ENCODE results near the gene RYR2.

RYR2 gene

GRCh38 chr1:237568955-237569354 lies 527.0 kb downstream of the RYR2 start:
- no peak overlapping the region for H3K4me3 ChIP-seq (ENCODE audit: low read depth, low read length)
- no peak for TF ChIP-seq CTCF (IDR thresholded peaks at IDR 0.05; ENCODE audit: insufficient read depth, low read depth, low read length, missing control alignments)
- no peak for DNase-seq (ENCODE audit: low read depth)

GRCh38 chr1:237570530-237570929 lies 528.5 kb downstream of the RYR2 start:
- H3K4me3 ChIP-seq (ENCODE audit: low read depth, low read length), result no peak overlapping the region
- no peak for DNase-seq (ENCODE audit: low read depth)
- TF ChIP-seq CTCF (IDR thresholded peaks at IDR 0.05; ENCODE audit: insufficient read depth, low read depth, low read length, missing control alignments), result peak; percentile 16

GRCh38 chr1:237574536-237574935 lies 532.6 kb downstream of the RYR2 start:
- H3K4me3 ChIP-seq (ENCODE audit: low read depth, low read length), result no peak overlapping the region
- no peak for TF ChIP-seq CTCF (IDR thresholded peaks at IDR 0.05; ENCODE audit: insufficient read depth, low read depth, low read length, missing control alignments)
- no peak for DNase-seq (ENCODE audit: low read depth)

- H3K4me3 ChIP-seq (ENCODE audit: low read depth, low read length), result no peak overlapping the region
- DNase-seq (ENCODE audit: low read depth), result no peak
- no peak for TF ChIP-seq CTCF (IDR thresholded peaks at IDR 0.05; ENCODE audit: insufficient read depth, low read depth, low read length, missing control alignments)
Observed at GRCh38 chr1:237578540-237578939, 536.6 kb downstream of the RYR2 start.

- TF ChIP-seq CTCF (IDR thresholded peaks at IDR 0.05; ENCODE audit: insufficient read depth, low read depth, low read length, missing control alignments), result no peak
- no peak for DNase-seq (ENCODE audit: low read depth)
Observed at GRCh38 chr1:237580726-237581125, 538.7 kb downstream of the RYR2 start.

GRCh38 chr1:237583270-237583669 lies 541.3 kb downstream of the RYR2 start:
- TF ChIP-seq CTCF (IDR thresholded peaks at IDR 0.05; ENCODE audit: insufficient read depth, low read depth, low read length, missing control alignments), result no peak
- DNase-seq (ENCODE audit: low read depth), result no peak
- H3K4me3 ChIP-seq (ENCODE audit: low read depth, low read length), result no peak overlapping the region

More at GRCh38 chr1:237580726-237581125, 538.7 kb downstream of the RYR2 start:
- H3K4me3 ChIP-seq (ENCODE audit: low read depth, low read length), result no peak overlapping the region

GRCh38 chr1:237583756-237584155 lies 541.8 kb downstream of the RYR2 start:
- no peak for DNase-seq (ENCODE audit: low read depth)
- H3K4me3 ChIP-seq (ENCODE audit: low read depth, low read length), result no peak overlapping the region

More at GRCh38 chr1:237583756-237584155, 541.8 kb downstream of the RYR2 start:
- no peak for TF ChIP-seq CTCF (IDR thresholded peaks at IDR 0.05; ENCODE audit: insufficient read depth, low read depth, low read length, missing control alignments)
